ENCODE measurements around the gene TRAPPC5.

The TRAPPC5 gene

GRCh38 chr19:7690779-7691258 is 10.2 kb downstream of the TRAPPC5 start:
- Histone ChIP-seq H3K27ac (ENCODE audit: low read length) (no peak overlapping the region), H2AFZ (ENCODE audit: low read length) (no peak overlapping the region), H3K79me2 (ENCODE audit: low read length) (no peaks in the 10 kb centered on the region), H3K4me1 (ENCODE audit: low read length) (no peaks in the 10 kb centered on the region), H3F3A (ENCODE audit: insufficient read depth, low read length) (no peaks in the 10 kb centered on the region), H3K9me2 (replicated peaks; ENCODE audit: insufficient read depth, low read length) (no peaks in the 10 kb centered on the region), H3K4me3 (ENCODE audit: low read length) (no peak overlapping the region), H4K20me1 (ENCODE audit: insufficient read depth, low read length) (no peaks in the 10 kb centered on the region), H3K36me3 (replicated peaks; ENCODE audit: insufficient read depth, low read length) (no peaks in the 10 kb centered on the region), H3K9ac (ENCODE audit: low read length) (no peak overlapping the region), H3K9me3 (replicated peaks; ENCODE audit: insufficient read depth, low read length) (no peaks in the 10 kb centered on the region), H3K4me2 (ENCODE audit: low read depth, low read length) (no peak overlapping the region), H3K27me3 (replicated peaks; ENCODE audit: insufficient read depth, low read length) (peaks cover 76% of the 10 kb centered on the region)
- no peak for DNase-seq
- no peak for TF ChIP-seq EZH2phosphoT487 (IDR thresholded peaks at IDR 0.05; ENCODE audit: low read length)
- TF ChIP-seq CTCF (IDR thresholded peaks at IDR 0.05; ENCODE audit: low read length), result no peak
- no peak for TF ChIP-seq EZH2 (optimal IDR thresholded peaks at IDR 0.05; ENCODE audit: low read depth, low read length)

DNA sequence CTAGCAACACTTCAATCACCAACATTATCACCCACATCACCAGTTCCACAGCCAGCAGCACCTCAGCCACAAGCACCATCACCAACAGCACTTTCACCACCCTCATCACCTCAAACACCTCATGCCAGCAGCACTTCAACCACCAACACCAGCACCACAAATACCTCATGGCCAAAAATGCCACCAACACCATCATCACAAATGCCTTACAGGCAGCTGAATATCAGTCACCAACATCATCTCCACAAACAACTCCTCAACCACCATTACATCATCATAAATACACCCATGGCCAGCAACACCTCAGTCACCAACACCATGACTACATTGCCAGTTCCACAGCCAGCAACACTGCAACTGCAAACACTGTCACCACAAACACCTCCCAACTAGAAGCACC is 10.9 kb downstream of the TRAPPC5 start:
- Histone ChIP-seq H3K36me3 (replicated peaks; ENCODE audit: insufficient read depth, low read length) (no peaks in the 10 kb centered on the region), H3K9me2 (replicated peaks; ENCODE audit: insufficient read depth, low read length) (no peaks in the 10 kb centered on the region), H3K9me3 (replicated peaks; ENCODE audit: insufficient read depth, low read length) (no peaks in the 10 kb centered on the region), H3K9ac (ENCODE audit: low read length) (no peak overlapping the region), H3K4me2 (ENCODE audit: low read depth, low read length) (no peak overlapping the region), H3K27ac (ENCODE audit: low read length) (no peak overlapping the region), H3K4me1 (ENCODE audit: low read length) (no peaks in the 10 kb centered on the region), H3K79me2 (ENCODE audit: low read length) (no peaks in the 10 kb centered on the region), H2AFZ (ENCODE audit: low read length) (no peak overlapping the region), H3K27me3 (replicated peaks; ENCODE audit: insufficient read depth, low read length) (peaks cover 82% of the 10 kb centered on the region), H4K20me1 (ENCODE audit: insufficient read depth, low read length) (no peaks in the 10 kb centered on the region), H3K4me3 (ENCODE audit: low read length) (no peak overlapping the region), H3F3A (ENCODE audit: insufficient read depth, low read length) (no peaks in the 10 kb centered on the region)
- TF ChIP-seq EZH2 (optimal IDR thresholded peaks at IDR 0.05; ENCODE audit: low read depth, low read length), result no peak
- no peak for TF ChIP-seq CTCF (IDR thresholded peaks at IDR 0.05; ENCODE audit: low read length)
- TF ChIP-seq EZH2phosphoT487 (IDR thresholded peaks at IDR 0.05; ENCODE audit: low read length), result no peak
- no peak for DNase-seq

GRCh38 chr19:7692417-7693088 is 11.9 kb downstream of the TRAPPC5 start:
- Histone ChIP-seq H3K27ac (ENCODE audit: low read length) (no peak overlapping the region), H3K9ac (ENCODE audit: low read length) (no peak overlapping the region), H3K79me2 (ENCODE audit: low read length) (no peaks in the 10 kb centered on the region), H2AFZ (ENCODE audit: low read length) (no peak overlapping the region), H3K4me2 (ENCODE audit: low read depth, low read length) (no peak overlapping the region), H3K9me3 (replicated peaks; ENCODE audit: insufficient read depth, low read length) (no peaks in the 10 kb centered on the region), H3K4me1 (ENCODE audit: low read length) (no peaks in the 10 kb centered on the region), H3K27me3 (replicated peaks; ENCODE audit: insufficient read depth, low read length) (peaks cover 83% of the 10 kb centered on the region), H4K20me1 (ENCODE audit: insufficient read depth, low read length) (no peaks in the 10 kb centered on the region), H3F3A (ENCODE audit: insufficient read depth, low read length) (no peaks in the 10 kb centered on the region), H3K4me3 (ENCODE audit: low read length) (no peak overlapping the region), H3K9me2 (replicated peaks; ENCODE audit: insufficient read depth, low read length) (no peaks in the 10 kb centered on the region), H3K36me3 (replicated peaks; ENCODE audit: insufficient read depth, low read length) (no peaks in the 10 kb centered on the region)
- TF ChIP-seq CTCF (IDR thresholded peaks at IDR 0.05; ENCODE audit: low read length) (no peak), EZH2 (optimal IDR thresholded peaks at IDR 0.05; ENCODE audit: low read depth, low read length) (no peak), EZH2phosphoT487 (IDR thresholded peaks at IDR 0.05; ENCODE audit: low read length) (no peak)
- DNase-seq, result no peak
